ENCODE measurements around the gene EPSTI1. TPM values are rescaled to one million over a fixed set of nuclear protein-coding genes. Genes with fewer than 3 reads are reported as not detected.

Gene EPSTI1
- total RNA-seq, 4 donors from 2014 or later = 6.5 to 16.9 (median 11.4) TPM

- H3K9me3 ChIP-seq = no peaks in the 10 kb centered on the region
- TF ChIP-seq POLR2A (IDR thresholded peaks at IDR 0.05) = no peak
- TF ChIP-seq, protein P1, sequence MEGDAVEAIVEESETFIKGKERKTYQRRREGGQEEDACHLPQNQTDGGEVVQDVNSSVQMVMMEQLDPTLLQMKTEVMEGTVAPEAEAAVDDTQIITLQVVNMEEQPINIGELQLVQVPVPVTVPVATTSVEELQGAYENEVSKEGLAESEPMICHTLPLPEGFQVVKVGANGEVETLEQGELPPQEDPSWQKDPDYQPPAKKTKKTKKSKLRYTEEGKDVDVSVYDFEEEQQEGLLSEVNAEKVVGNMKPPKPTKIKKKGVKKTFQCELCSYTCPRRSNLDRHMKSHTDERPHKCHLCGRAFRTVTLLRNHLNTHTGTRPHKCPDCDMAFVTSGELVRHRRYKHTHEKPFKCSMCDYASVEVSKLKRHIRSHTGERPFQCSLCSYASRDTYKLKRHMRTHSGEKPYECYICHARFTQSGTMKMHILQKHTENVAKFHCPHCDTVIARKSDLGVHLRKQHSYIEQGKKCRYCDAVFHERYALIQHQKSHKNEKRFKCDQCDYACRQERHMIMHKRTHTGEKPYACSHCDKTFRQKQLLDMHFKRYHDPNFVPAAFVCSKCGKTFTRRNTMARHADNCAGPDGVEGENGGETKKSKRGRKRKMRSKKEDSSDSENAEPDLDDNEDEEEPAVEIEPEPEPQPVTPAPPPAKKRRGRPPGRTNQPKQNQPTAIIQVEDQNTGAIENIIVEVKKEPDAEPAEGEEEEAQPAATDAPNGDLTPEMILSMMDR (IDR thresholded peaks at IDR 0.05) = no peak
These were observed 11.7 kb upstream of the EPSTI1 start for GRCh38 chr13:43003729-43004128.

DNA sequence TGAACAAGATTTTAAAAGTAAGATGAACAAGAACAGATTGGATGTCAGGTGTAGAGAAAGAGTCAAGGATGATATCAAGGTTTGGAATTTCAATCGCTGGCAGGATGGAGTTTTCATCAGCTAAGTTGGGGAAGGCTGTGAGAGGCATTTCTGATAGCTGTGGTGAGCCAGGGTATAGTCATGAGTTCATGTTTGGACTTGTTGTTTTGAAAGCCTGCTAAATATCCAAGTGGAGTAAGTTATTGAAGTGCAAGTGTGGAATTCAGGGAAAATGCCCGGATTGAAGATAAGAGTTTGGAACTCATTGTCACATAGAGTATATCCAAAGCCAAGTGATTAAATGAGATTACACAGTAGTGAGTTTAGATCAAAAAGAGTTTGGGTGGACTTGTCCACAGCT is 11.0 kb upstream of the EPSTI1 start:
- Histone ChIP-seq H3K27me3 (no peaks in the 10 kb centered on the region), H3K36me3 (no peaks in the 10 kb centered on the region), H3K4me3 (no peak overlapping the region), H3K4me1 (no peaks in the 10 kb centered on the region), H3K27ac (no peak overlapping the region), H3K9me3 (no peaks in the 10 kb centered on the region)
- no peak for DNase-seq
- intact Hi-C loops (cut with DNase I; ENCODE audit: low total_unique reads) = no loop called here
- no peak for TF ChIP-seq POLR2A (IDR thresholded peaks at IDR 0.05)
- TF ChIP-seq, protein P1 (IDR thresholded peaks at IDR 0.05) = no peak

More at GRCh38 chr13:43003729-43004128, 11.7 kb upstream of the EPSTI1 start:
- Histone ChIP-seq H3K27me3 (no peaks in the 10 kb centered on the region), H3K4me1 (no peaks in the 10 kb centered on the region), H3K36me3 (no peaks in the 10 kb centered on the region), H3K27ac (no peak overlapping the region), H3K4me3 (no peak overlapping the region)
- intact Hi-C loops (cut with DNase I; ENCODE audit: low total_unique reads) = no loop called here
- no peak for DNase-seq

GRCh38 chr13:43002021-43002420 is 10.0 kb upstream of the EPSTI1 start:
- DNase-seq = no peak
- Histone ChIP-seq H3K36me3 (no peaks in the 10 kb centered on the region), H3K27ac (no peak overlapping the region), H3K4me3 (no peak overlapping the region), H3K4me1 (no peaks in the 10 kb centered on the region), H3K27me3 (no peaks in the 10 kb centered on the region), H3K9me3 (no peaks in the 10 kb centered on the region)
- intact Hi-C loops (cut with DNase I; ENCODE audit: low total_unique reads) = no loop called here
- TF ChIP-seq POLR2A (IDR thresholded peaks at IDR 0.05) = no peak
- TF ChIP-seq, protein P1 (IDR thresholded peaks at IDR 0.05) = no peak

GRCh38 chr13:43000676-43001075 is 8.6 kb upstream of the EPSTI1 start:
- H3K27ac ChIP-seq = no peak overlapping the region
- no peaks in the 10 kb centered on the region for H3K4me1 ChIP-seq
- H3K27me3 ChIP-seq = no peaks in the 10 kb centered on the region
- H3K9me3 ChIP-seq = no peaks in the 10 kb centered on the region
- H3K36me3 ChIP-seq = no peaks in the 10 kb centered on the region
- DNase-seq = no peak
- intact Hi-C loops (cut with DNase I; ENCODE audit: low total_unique reads) = no loop called here
- no peak overlapping the region for H3K4me3 ChIP-seq
- TF ChIP-seq, protein P1 (IDR thresholded peaks at IDR 0.05) = no peak
- no peak for TF ChIP-seq POLR2A (IDR thresholded peaks at IDR 0.05)

DNA sequence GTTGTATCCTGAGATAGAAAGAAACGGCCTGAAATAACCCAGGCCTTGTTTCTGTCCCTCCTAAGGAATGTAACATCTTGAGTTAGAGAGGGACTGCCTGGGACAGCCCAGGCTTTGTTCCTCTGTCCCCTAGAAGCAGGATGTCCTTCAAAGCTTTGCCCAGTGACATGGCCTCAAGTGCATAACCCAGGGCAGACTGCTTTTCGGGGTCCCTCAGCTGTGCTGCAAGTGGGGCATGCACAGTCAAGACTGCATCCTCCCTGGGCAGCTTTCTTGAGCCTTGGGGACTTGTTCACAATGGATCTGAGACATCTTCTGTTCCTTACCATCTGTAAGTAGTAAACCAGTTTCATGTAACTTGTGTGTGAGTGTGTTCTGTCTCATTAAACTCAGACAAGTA is 7.5 kb upstream of the EPSTI1 start:
- H3K36me3 ChIP-seq = no peaks in the 10 kb centered on the region
- H3K27me3 ChIP-seq = no peaks in the 10 kb centered on the region
- intact Hi-C loops (cut with DNase I; ENCODE audit: low total_unique reads) = no loop called here
- no peak overlapping the region for H3K27ac ChIP-seq
- no peaks in the 10 kb centered on the region for H3K4me1 ChIP-seq
- no peak for DNase-seq
- no peak overlapping the region for H3K4me3 ChIP-seq
- no peaks in the 10 kb centered on the region for H3K9me3 ChIP-seq
- TF ChIP-seq, protein P1 (IDR thresholded peaks at IDR 0.05) = no peak
- no peak for TF ChIP-seq POLR2A (IDR thresholded peaks at IDR 0.05)
